C4-2B (cell line): ENCODE data around the gene THBS3.

ENCODE experiments used
- H3K27ac ChIP-seq: fragments of 450-650 bp; 2 replicates; pipeline ENCODE4 v1.5.1; 2017
- CTCF ChIP-seq: fragments of 450-650 bp; conservative IDR thresholded peaks from 2 replicates; pipeline ENCODE4 v1.5.1; 2017; ENCODE audit warnings: mild to moderate bottlenecking
- ZFX ChIP-seq: fragments of 450-650 bp; IDR thresholded peaks from 2 replicates; pipeline ENCODE4 v1.6.1; 2017

THBS3 gene

DNA sequence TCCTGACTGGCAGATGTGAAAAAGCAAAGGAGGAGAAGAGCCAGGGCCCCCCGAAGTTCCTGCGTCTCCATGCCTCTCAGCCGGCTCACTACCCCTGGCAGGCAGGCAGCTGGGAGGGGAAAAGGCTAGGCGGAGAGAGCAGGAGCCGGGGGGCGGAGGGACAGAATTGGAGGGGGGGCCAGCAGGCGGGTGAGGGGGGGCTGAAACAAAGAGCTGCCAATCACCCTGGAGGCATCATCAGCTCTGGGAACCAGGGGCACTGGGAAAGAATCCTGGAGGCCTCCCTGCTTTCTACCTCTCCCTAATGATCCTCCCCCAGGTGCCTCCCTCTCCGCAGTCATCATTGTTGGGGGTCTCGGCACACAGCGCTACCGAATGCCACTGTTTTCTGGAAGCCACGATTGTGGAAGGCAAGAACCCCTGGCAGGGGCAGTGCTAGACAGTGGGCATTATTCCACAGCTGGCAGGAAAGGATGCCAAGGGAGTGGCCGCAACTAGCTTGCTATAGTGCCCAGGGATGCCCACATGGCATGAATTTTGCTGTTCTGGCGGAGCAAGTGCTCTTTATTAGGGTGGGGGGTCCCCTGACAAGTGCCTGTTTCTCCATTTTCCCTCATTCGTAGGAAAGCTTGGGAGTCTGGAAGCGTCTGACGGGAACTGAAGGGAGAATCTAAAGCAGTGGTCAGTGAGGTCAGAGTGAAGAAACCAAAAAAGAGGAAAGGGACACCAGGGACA is at the start of gene THBS3:
THBS3 (minus strand) TSS at position 92 of the 735 bp plus-strand sequence; CDS start at position 71, 21 bp downstream.
- H3K27ac ChIP-seq = peak within 1 kb of the TSS; percentile 92
- TF ChIP-seq ZFX = no peak
- TF ChIP-seq CTCF = no peak

DNA sequence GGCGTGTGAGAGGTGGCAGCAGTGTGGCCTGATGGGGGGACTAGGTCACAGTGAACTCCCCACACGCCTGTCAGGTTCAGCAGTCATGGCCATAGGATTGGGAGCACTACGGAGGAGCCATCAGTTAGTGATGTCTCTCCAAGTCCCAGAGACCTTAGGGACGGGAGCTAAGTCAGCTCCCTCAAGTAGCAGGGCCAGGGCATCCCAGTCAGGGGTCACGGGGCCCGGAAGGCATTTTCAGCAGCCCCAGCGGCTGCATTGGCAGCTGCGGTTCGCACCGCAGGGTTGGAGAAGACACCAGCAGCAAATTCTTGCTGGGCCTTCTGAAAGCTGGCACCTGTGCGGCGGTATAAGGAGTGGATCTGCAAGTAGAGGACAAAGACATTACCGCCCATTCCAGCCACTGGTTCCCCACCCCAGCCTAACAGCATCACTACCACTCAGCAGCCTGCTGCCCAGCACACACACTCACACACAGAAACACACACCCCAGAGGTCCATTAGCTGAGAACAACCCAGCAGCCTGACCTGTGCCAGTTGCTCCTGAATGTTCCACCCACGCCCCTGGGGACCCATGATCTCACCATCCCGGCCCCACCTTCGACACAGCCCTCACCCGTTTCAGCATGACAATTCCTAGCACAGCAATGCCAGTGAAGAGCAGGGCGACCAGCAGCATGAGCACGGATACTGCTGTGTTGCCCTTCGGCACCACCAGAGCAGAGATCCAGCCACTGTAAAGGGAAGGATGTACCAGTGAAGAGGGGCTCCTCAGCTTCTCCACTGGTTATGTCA is 48.6 kb upstream of the THBS3 start:
- no peak overlapping the region; the same call in 1 of the 2 replicates for H3K27ac ChIP-seq
- TF ChIP-seq CTCF = no peak
- TF ChIP-seq ZFX = no peak

DNA sequence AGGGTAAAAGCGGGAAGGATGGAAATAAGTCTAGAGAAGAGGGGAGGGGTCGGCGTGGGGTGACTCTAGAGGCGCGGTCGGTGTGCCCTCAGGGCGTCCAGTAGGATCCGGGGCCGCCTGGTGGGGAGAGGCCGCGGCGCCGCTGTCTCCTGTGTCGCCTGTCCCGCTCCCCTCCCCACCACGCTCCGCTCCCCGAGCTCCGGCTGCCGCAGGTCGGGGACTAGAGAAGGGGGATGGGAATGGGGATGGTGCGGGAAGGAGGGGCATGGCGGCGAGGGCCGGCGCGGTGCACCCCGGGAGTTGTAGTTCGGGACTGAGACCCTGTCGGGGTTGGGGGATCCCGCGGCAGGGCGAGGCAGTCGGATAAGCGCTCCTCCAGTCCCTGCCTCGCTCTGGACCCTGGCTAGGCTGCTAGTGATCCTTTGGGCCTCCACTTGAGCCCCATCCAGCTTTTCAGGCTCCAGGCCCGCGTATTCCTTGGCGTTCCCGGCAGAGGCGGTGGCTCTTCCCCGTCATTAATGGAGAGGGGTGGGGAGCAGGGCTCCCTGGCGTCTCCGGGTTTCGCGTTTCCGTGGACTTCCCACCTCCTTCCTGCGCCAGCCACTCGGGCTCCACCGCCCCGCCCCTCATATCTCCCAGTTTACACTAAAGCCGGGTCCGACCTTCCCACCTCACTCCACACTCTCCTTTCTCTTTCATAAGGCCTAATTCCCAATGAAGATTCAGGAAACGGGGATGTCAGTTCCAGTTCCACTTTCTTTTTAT is 47.7 kb upstream of the THBS3 start, which contains the start of gene ENTREP3:
ENTREP3 (minus strand) TSS at position 241 of the 765 bp plus-strand sequence. CDS start 606 bp downstream, outside the sequence.
- peak within 1 kb of the TSS; percentile 81 for H3K27ac ChIP-seq

GRCh38 chr1:155254714-155255242 is 47.1 kb upstream of the THBS3 start:
- H3K27ac ChIP-seq = peak overlapping the region; percentile 81
- TF ChIP-seq CTCF = no peak
- peak; percentile 44; the same call in 1 of the 2 replicates for TF ChIP-seq ZFX

More for the DNA sequence above, 47.7 kb upstream of the THBS3 start, which contains the start of gene ENTREP3:
- TF ChIP-seq CTCF (no peak; the same call in 1 of the 2 replicates), ZFX (0 out of 2 replicates have a peak, but pooled peaks have one; percentile 32)

GRCh38 chr1:155254228-155254713 is 46.6 kb upstream of the THBS3 start:
- TF ChIP-seq CTCF (no peak), ZFX (no peak)
- H3K27ac ChIP-seq = peak overlapping the region; percentile 81

DNA sequence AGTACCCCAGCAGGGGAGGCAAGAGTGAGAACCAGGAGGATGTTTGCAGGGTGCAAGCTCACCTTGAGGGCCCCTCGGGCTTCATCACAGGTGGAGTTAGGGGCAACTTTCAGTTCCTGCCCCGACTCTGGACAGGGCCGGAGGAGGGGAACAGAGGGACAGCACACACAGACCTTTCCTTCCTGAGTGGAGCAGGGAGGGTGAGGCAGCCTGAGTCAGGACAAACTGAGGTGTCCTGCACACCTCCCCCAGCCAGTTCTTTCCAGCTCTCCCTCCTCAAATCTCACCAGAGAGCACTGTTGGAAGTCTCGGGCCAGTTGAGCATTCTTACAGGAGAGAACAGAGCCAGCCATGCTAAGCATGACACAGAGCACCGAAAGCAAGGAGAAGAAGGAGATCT is 46.1 kb upstream of the THBS3 start:
- TF ChIP-seq ZFX = no peak
- TF ChIP-seq CTCF = no peak
- H3K27ac ChIP-seq = peak overlapping the region; percentile 81; the same call in 1 of the 2 replicates
